GM12878 (cell line): ENCODE measurements around the gene PSMB10. TPM values are rescaled to one million over a fixed set of nuclear protein-coding genes. Genes with fewer than 3 reads are reported as not detected.

Source experiments
- ATF7 ChIP-seq: fragments of 450-650 bp; IDR thresholded peaks from 2 replicates; pipeline ENCODE4 v1.6.1; 2016; ENCODE audit warnings: low read depth, mild to moderate bottlenecking
- FOXK2 ChIP-seq: fragments of 450-650 bp; IDR thresholded peaks from 2 replicates; pipeline ENCODE4 v1.6.1; 2017; ENCODE audit warnings: mild to moderate bottlenecking, moderate library complexity
- IRF4 ChIP-seq: IDR thresholded peaks from 2 replicates; pipeline ENCODE4 v1.6.1; 2011; ENCODE audit warnings: low read depth, low read length
- JUNB ChIP-seq: IDR thresholded peaks from 2 replicates; pipeline ENCODE4 v1.6.1; 2016; ENCODE audit warnings: antibody characterized with exemption, mild to moderate bottlenecking
- KDM1A ChIP-seq: fragments of 200-600 bp; sonication (generic); IDR thresholded peaks from 2 replicates; pipeline ENCODE4 v1.6.1; 2016; ENCODE audit warnings: borderline replicate concordance
- MTA3 ChIP-seq: IDR thresholded peaks from 2 replicates; pipeline ENCODE4 v1.6.1; 2012; ENCODE audit warnings: low read length, inconsistent platforms, borderline replicate concordance
- NFYB ChIP-seq: IDR thresholded peaks from 2 replicates; pipeline ENCODE4 v1.6.1; 2011; ENCODE audit warnings: low read depth, mild to moderate bottlenecking, low read length, improper control_type of control experiment, moderate library complexity; ENCODE audit not compliant: insufficient read depth
- PAX8 ChIP-seq: fragments of 450-650 bp; IDR thresholded peaks from 2 replicates; pipeline ENCODE4 v1.6.1; 2017; ENCODE audit warnings: mild to moderate bottlenecking, moderate library complexity
- SIN3A ChIP-seq: IDR thresholded peaks from 2 replicates; pipeline ENCODE4 v1.6.1; 2012; ENCODE audit warnings: low read depth, low read length, improper control_type of control experiment
- SIX5 ChIP-seq: IDR thresholded peaks from 2 replicates; pipeline ENCODE4 v1.6.1; 2011; ENCODE audit warnings: mild to moderate bottlenecking, low read depth, low read length, moderate library complexity; ENCODE audit not compliant: severe bottlenecking
- SP1 ChIP-seq: IDR thresholded peaks from one replicate; pipeline ENCODE4 v1.6.1; 2011; ENCODE audit warnings: low read depth, low read length
- SUZ12 ChIP-seq: fragments of 200-600 bp; sonication (generic); IDR thresholded peaks from one replicate; pipeline ENCODE4 v1.6.1; 2018; ENCODE audit warnings: antibody characterized with exemption, mild to moderate bottlenecking; ENCODE audit not compliant: unreplicated experiment
- TCF3 ChIP-seq: IDR thresholded peaks from 2 replicates; pipeline ENCODE4 v1.6.1; 2012; ENCODE audit warnings: low read depth, mild to moderate bottlenecking, low read length, borderline replicate concordance; ENCODE audit not compliant: insufficient read depth
- YY1 ChIP-seq: IDR thresholded peaks from 2 replicates; pipeline ENCODE4 v1.6.1; 2011; ENCODE audit warnings: low read depth, mild to moderate bottlenecking, low read length
- ZNF207 ChIP-seq: fragments of 450-650 bp; IDR thresholded peaks from 2 replicates; pipeline ENCODE4 v1.6.1; 2014; ENCODE audit warnings: antibody characterized with exemption, mild to moderate bottlenecking, borderline replicate concordance
- polyA plus RNA-seq, 11 experiments: library from polyadenylated mRNA; depleted of rRNA in 4 of 11; unstranded in 6 of 11; stranded (reverse) in 5 of 11; fragments of >200 nt; fragmentation: Nextera tagmentation in 4 of 11; fragmentation: Illumina TruSeq in 1 of 11; extraction: Ambion mirVana in 4 of 11; extraction: Trizol in 1 of 11; gene quantifications; 1 replicate in 1 of 11; 2 replicates in 10 of 11; pipeline versions ENCODE4 v1.2.1 to v1.2.3, GENCODE V29; 2011 to 2016; ENCODE audit warnings: inconsistent platforms in 2 of 11, missing spikeins in 2 of 11, low read depth in 1 of 11
- total RNA-seq, 4 experiments: library from RNA; depleted of rRNA in 3 of 4; stranded (reverse); fragments of >200 nt in 3 of 4; fragmentation: Illumina TruSeq in 1 of 4; extraction: Trizol in 1 of 4; gene quantifications; 2 replicates each; pipeline versions ENCODE4 v1.2.1 to v1.2.3, GENCODE V29; 2013 to 2021
- TF ChIP-seq, protein P1 (sequence below): IDR thresholded peaks from 2 replicates; pipeline ENCODE4 v1.6.1; 2011; ENCODE audit warnings: low read depth, low read length, improper control_type of control experiment, borderline replicate concordance
- TF ChIP-seq, protein P2 (sequence below): fragments of 450-650 bp; IDR thresholded peaks from 2 replicates; pipeline ENCODE4 v1.6.1; 2017; ENCODE audit warnings: mild to moderate bottlenecking, moderate library complexity
- TF ChIP-seq, protein P3 (sequence below): IDR thresholded peaks from 2 replicates; pipeline ENCODE4 v1.6.1; 2011; ENCODE audit warnings: borderline replicate concordance, low read depth, mild to moderate bottlenecking, moderate library complexity, mixed read lengths, low read length; ENCODE audit not compliant: insufficient read depth; ENCODE audit errors: extremely low read length
- TF ChIP-seq, protein P4 (sequence below): fragments of 450-650 bp; IDR thresholded peaks from 2 replicates; pipeline ENCODE4 v1.6.1; 2017; ENCODE audit warnings: mild to moderate bottlenecking, low read depth, inconsistent platforms; ENCODE audit not compliant: poor library complexity, severe bottlenecking
- TF ChIP-seq, protein P5 (sequence below): IDR thresholded peaks from 2 replicates; pipeline ENCODE4 v1.6.1; 2011; ENCODE audit warnings: mild to moderate bottlenecking, low read depth, low read length, moderate library complexity; ENCODE audit not compliant: insufficient replicate concordance

PSMB10 gene
- total and polyA plus RNA-seq, 10 of the 15 experiments (the other 5 are each of a cell fraction or from before 2014, with no cell fraction given) = 24.1 to 308 (median 151) TPM

DNA sequence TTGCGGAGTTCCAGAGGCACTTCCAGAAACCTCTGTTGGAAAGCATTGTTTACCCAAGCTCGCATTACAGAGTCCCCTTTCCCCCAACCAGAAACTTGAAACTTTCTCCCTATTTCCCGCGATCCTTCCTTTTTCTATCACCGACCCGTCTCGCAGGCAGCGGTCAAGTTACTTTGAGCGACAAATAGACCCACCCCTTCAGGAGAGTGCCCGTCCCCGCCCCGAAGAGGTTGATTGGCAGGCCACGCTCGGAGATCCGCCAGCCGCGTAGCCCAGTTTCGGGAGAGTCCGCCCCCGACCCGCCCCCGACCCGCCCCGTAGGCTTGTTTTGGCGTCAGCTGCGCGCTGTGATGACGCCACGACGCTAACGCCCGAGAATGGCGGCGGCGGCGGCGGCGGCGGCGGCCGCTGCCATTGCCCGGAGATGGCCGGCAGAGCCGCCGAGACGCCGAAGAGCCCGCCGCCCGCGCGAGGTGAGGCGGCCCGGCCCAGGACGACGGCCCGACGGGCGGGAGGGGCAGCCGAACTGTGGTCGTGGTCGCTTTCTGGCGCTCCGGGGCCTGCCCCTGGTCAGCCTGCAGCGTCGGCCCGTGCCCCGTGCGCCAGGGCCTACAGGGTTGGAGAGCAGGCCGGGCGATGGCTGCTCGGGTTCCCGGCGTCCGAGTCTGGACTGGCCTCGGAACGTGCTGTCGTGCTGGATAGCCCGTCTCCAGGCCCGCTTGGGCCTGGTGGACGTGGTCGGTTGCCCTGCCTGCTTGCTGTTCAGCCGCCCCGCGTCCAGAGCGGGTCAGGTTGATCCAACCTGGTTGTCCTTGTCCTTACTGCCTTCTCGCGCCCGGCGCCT, 43.5 kb downstream of the PSMB10 start, which contains the start of gene PSKH1 (continued):
- TF ChIP-seq KDM1A (no peak), SIX5 (no peak), SIN3A (no peak; the same call in 1 of the 2 replicates), SUZ12 (no peak), ATF7 (no peak), IRF4 (no peak), PAX8 (no peak), JUNB (no peak), YY1 (peak; percentile 95), FOXK2 (no peak), MTA3 (no peak), SP1 (peak; percentile 66), NFYB (peak; percentile 45; the same call in 1 of the 2 replicates), ZNF207 (no peak; the same call in none of the 2 replicates), TCF3 (no peak)
- TF ChIP-seq, protein P1, sequence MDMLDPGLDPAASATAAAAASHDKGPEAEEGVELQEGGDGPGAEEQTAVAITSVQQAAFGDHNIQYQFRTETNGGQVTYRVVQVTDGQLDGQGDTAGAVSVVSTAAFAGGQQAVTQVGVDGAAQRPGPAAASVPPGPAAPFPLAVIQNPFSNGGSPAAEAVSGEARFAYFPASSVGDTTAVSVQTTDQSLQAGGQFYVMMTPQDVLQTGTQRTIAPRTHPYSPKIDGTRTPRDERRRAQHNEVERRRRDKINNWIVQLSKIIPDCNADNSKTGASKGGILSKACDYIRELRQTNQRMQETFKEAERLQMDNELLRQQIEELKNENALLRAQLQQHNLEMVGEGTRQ = no peak
- TF ChIP-seq, protein P2, sequence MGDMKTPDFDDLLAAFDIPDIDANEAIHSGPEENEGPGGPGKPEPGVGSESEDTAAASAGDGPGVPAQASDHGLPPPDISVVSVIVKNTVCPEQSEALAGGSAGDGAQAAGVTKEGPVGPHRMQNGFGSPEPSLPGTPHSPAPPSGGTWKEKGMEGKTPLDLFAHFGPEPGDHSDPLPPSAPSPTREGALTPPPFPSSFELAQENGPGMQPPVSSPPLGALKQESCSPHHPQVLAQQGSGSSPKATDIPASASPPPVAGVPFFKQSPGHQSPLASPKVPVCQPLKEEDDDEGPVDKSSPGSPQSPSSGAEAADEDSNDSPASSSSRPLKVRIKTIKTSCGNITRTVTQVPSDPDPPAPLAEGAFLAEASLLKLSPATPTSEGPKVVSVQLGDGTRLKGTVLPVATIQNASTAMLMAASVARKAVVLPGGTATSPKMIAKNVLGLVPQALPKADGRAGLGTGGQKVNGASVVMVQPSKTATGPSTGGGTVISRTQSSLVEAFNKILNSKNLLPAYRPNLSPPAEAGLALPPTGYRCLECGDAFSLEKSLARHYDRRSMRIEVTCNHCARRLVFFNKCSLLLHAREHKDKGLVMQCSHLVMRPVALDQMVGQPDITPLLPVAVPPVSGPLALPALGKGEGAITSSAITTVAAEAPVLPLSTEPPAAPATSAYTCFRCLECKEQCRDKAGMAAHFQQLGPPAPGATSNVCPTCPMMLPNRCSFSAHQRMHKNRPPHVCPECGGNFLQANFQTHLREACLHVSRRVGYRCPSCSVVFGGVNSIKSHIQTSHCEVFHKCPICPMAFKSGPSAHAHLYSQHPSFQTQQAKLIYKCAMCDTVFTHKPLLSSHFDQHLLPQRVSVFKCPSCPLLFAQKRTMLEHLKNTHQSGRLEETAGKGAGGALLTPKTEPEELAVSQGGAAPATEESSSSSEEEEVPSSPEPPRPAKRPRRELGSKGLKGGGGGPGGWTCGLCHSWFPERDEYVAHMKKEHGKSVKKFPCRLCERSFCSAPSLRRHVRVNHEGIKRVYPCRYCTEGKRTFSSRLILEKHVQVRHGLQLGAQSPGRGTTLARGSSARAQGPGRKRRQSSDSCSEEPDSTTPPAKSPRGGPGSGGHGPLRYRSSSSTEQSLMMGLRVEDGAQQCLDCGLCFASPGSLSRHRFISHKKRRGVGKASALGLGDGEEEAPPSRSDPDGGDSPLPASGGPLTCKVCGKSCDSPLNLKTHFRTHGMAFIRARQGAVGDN = peak; percentile 56
- TF ChIP-seq, protein P3, sequence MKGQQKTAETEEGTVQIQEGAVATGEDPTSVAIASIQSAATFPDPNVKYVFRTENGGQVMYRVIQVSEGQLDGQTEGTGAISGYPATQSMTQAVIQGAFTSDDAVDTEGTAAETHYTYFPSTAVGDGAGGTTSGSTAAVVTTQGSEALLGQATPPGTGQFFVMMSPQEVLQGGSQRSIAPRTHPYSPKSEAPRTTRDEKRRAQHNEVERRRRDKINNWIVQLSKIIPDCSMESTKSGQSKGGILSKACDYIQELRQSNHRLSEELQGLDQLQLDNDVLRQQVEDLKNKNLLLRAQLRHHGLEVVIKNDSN = no peak
- TF ChIP-seq, protein P4, sequence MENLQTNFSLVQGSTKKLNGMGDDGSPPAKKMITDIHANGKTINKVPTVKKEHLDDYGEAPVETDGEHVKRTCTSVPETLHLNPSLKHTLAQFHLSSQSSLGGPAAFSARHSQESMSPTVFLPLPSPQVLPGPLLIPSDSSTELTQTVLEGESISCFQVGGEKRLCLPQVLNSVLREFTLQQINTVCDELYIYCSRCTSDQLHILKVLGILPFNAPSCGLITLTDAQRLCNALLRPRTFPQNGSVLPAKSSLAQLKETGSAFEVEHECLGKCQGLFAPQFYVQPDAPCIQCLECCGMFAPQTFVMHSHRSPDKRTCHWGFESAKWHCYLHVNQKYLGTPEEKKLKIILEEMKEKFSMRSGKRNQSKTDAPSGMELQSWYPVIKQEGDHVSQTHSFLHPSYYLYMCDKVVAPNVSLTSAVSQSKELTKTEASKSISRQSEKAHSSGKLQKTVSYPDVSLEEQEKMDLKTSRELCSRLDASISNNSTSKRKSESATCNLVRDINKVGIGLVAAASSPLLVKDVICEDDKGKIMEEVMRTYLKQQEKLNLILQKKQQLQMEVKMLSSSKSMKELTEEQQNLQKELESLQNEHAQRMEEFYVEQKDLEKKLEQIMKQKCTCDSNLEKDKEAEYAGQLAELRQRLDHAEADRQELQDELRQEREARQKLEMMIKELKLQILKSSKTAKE = no peak
- TF ChIP-seq, protein P5, sequence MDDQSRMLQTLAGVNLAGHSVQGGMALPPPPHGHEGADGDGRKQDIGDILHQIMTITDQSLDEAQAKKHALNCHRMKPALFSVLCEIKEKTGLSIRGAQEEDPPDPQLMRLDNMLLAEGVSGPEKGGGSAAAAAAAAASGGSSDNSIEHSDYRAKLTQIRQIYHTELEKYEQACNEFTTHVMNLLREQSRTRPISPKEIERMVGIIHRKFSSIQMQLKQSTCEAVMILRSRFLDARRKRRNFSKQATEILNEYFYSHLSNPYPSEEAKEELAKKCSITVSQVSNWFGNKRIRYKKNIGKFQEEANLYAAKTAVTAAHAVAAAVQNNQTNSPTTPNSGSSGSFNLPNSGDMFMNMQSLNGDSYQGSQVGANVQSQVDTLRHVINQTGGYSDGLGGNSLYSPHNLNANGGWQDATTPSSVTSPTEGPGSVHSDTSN = peak; percentile 94
